NCI-H1694 treated with DMSO at 0.1 percent for 48 hours (cell line): ENCODE measurements around the gene ITPKB.
"Not testable (repeated sequence)": the region's sequence is repeated elsewhere in the genome, so short reads cannot be mapped to it uniquely, and the experiment has no call there.

Experiments used
- DNase-seq: peaks from one replicate; lab custom pipeline; 2025; lab: John Stamatoyannopoulos, UW

ITPKB gene

DNA sequence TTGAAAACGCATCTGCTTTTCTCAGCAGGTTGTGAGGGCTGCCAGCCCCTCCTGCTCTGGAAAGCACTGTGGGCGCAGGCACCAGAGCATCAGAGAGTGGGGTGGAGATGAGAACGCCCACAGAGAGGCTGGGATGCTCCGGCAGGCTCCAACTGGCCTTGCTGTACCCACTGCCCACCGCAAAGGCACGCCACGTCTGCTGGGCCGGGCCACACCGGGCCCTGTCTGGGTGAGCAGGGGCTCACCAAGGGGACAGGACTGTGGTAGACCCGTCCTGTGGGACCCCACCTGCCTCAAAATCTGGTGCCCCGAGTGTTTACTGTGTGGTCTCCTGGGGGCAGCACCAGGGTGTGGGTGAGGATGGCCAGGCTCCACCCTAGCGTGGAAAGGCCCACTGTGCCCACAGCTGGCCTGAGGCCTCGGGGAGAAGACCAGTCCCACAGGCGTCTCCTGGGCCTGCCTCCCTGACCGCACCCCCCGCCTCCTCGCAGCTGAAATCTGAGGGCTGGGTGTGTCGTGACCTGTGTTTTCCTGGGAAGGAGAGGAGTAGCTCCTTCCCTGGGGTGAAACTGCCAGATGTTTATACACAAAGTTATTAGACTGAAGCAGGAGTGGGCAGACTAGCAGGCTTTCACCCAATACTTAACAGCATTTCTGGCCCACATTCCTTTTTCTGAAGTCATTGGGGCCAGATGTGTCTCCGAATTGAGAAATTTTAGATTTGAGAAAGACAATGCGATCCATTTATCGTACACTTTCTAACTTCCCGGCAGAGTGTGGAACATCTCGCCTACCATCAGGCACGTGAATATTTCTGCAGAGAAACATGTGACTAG is 136.7 kb downstream of the ITPKB start:
- no peak for DNase-seq

DNA sequence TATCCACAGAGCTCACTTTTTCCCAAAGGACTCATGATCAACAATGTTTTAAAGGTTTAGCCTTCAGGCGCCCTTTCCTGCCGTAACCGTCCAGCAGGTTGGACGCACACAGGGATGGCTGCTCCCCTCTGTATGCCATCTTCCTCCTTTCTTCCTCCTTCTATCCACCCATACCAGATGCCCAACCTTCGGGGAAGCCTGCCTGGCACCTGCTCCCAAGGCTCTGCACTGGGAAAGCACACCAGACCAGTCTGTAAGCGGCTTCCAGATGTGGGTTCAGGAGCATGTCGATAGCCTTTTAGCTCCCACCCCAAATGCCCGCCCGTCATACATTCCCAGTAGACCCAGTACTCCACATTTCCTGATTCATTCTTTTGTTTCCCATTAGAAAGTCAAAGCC is 137.6 kb downstream of the ITPKB start:
- DNase-seq: no peak

DNA sequence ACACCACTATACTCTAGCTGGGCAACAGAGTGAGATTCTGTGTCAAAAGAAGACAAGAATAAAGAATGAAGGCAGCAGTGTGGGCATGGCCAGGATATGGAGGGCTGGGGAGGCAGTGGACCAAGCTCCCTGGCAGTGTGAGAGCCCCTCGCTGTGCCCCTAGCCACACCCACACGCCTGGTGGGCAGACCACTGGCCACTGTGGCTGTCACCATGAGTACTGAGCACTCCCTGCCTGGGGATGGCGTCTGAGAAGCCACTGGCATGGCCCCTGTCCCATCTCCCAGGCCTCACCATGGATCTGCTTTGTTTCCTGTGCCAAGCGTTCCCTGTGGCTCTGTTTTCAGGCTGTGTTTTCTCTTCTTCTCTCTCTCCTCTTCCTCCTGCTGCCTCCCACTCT is 138.8 kb downstream of the ITPKB start:
- no peak for DNase-seq

- DNase-seq: no peak
Measured at GRCh38 chr1:226599636-226600238, 139.3 kb downstream of the ITPKB start.

- not testable (repeated sequence) for DNase-seq
Measured at GRCh38 chr1:226598955-226599354, 140.1 kb downstream of the ITPKB start.

GRCh38 chr1:226598455-226598849 is 140.6 kb downstream of the ITPKB start:
- DNase-seq: no peak

DNA sequence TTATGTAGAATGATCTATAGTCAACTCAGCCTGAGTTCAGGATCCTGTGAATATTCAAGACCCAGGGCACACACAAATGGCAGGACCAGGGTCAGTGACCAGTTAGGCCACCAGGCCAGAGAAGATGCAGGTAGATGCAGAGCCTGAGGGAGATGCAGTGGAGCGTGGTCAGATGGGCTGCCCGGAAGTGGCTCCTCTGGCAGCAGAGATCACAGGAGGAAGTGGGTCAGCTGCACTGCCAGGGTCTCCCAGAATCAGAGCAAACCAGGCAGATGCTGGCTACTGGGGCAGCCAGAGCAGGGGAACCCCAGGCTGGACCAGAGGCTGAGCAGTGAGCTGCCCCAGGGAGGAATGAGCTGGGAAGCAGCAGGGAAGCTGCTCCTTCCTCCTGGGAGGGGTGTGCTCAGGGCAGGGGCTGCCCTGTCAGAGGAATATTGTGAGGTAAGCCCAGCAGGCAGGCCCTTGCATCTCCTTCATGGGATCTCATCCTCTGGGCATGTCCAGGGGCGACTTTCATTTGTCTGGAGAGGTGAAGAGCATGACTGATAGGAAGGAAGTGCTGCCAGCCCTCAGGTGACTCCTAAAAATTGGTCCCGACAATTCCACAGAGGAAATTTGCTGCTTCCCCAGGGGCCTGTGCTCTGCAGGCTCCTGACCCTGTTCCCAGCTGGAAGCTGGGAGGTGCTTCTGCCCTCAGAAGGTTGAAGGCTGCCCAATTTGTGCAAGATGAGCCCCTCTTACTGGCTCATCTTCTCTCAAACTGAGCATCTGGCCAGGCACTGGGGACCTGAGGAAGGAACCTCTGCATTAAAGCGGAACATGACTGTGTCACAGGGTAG is 141.2 kb downstream of the ITPKB start:
- no peak for DNase-seq

- DNase-seq: no peak
Measured at GRCh38 chr1:226596531-226597165, 142.4 kb downstream of the ITPKB start.

DNA sequence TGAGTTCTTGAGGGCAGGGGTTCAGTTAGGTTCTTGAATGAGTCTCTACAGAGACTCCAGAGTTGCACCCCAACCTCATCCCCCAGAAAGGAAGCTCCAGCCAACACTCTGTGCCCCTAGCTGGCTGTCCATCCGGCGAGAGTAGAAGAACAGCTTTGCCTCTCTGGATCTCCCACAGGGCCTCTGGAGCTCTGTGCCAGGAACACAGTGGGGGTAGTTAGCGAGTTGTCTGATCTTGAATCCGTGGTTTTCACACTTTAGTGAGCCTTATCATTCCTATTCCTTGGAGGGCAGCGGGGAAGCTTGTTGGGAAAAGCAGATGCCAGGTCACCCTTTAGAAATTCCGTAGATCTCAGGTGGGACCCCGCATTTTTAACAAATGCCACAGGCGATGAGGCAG is 145.5 kb downstream of the ITPKB start:
- DNase-seq: no peak

GRCh38 chr1:226590614-226591013 is 148.5 kb downstream of the ITPKB start:
- no peak for DNase-seq

DNA sequence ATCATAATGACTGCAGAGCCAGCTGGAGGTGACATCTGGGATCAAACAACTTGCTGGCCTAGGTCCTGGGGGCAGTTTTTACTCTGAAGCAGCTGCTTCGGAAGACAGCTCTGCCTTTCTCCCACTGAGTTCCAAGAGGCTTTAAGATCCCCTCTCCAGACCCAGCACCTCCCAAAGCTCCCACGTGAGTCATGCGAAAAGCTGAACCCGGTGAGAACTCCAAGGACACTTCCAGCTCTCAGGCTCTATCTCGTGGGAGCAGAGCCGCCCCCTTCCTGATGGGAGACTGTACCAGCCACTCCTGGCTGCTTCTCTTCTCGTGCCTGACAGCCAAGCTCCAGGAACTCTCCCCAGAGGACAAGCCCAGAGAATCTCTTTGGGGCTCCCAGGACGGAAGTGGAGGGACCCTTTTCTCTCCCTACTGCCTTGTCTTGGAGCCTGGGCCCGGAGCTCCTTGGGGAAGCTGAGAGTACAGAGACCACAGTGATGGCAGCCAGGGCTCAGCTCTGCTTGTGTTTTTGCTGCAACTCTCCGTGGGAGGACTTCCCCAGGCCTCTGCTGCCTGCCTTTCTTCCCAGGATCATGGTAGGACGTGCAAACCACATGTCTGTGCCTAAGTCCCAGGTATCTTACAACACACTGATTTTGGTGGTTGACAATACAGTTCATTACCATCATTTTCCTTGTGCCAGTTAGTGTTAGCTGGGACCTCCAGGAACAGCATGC is 149.9 kb downstream of the ITPKB start:
- DNase-seq: no peak

DNA sequence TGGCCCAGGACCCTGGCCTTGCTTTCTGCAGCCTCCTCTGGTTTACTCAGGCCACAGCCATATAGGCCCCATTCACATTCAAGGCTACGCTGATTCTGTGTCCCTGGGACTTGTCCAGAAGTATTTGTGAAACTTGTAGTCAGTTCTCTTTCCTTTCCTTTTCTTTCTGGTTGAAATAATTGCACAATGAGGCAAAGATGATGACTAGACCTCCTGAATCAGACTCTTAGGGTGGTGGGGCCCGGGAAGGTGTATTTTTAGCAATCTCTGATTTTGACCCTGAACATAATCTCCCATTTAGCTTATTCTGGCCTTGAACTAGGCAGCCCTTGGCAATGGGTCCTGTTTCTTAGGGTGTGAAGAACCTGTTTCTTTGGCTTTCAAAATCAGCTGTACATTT is 150.6 kb downstream of the ITPKB start:
- DNase-seq: no peak

- DNase-seq: no peak
Measured at GRCh38 chr1:226586650-226587422, 152.2 kb downstream of the ITPKB start.

- no peak for DNase-seq
Measured at GRCh38 chr1:226586116-226586515, 153.0 kb downstream of the ITPKB start.

DNA sequence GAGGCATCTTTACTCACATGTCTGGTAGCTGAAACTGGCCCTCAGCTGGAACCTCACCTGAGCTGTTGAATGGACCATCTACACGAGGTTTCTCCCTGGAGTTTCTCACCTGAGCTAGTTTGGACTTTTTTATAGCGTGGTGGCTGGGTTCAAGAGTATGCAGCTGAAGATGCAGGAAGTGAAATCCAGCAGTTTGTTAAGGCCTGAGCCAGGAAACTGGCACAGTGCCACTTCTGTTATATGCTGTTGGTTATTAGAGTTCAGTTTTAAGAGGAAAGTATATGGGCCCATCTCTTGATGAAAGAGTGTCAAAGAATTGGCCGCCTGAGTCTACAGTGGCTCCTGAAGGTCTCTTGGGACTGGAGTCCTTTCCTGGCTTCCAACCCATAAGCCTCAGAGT is 154.9 kb downstream of the ITPKB start:
- no peak for DNase-seq

DNA sequence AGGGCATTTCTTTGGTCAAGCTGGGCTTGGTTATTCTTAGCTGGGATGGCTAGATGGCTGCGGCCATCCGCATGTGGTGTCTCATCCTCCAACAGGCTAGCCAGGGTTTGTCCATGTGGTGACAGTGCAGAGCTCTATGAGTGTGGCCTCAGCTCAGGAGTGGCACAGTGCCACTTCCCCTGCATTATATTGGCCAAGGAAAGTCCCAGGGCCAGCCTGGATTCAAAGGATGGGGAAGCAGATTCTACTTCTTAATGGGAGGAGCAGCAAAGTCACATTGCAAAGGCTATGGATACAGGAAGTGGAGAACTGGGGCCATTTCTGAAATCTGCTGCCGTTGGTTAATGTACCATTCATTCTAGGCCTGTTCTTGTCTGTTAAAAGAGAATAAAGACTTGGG is 156.1 kb downstream of the ITPKB start:
- DNase-seq: no peak
